ENCODE results near the gene NFYA.

Gene NFYA

GRCh38 chr6:41122373-41122772, 49.6 kb downstream of the NFYA start:
- DNase-seq = no peak

DNA sequence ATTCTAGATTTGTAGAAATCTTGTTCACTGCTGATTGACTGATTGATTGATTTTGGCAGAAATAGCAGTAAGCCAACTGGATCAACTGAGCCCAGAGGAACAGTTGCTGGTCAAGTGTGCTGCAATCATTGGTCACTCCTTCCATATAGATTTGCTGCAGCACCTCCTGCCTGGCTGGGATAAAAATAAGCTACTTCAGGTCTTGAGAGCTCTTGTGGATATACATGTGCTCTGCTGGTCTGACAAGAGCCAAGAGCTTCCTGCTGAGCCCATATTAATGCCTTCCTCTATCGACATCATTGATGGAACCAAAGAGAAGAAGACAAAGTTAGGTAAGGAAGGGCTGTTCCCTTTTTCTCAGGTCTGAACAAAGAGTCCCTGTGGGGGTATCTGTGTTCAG, 50.1 kb downstream of the NFYA start:
- no peak for DNase-seq

DNA sequence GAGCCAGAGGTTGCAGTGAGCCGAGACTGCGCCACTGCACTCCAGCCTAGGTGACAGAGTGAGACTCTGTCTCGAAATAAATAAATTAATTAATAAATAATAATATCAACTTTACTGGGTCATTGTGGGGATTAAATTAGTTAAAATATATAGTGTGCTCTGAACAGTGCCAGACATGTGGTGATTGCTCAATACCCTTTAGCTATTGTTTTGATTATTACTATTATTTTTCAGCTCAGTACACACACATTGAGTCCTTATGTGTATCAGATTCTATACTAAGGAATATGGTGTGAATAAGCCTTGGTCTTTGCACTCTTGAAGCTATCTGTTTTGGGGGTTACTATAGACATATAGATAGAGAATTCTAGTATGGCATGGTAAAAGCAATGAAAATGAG, 52.5 kb downstream of the NFYA start:
- no peak for DNase-seq

DNA sequence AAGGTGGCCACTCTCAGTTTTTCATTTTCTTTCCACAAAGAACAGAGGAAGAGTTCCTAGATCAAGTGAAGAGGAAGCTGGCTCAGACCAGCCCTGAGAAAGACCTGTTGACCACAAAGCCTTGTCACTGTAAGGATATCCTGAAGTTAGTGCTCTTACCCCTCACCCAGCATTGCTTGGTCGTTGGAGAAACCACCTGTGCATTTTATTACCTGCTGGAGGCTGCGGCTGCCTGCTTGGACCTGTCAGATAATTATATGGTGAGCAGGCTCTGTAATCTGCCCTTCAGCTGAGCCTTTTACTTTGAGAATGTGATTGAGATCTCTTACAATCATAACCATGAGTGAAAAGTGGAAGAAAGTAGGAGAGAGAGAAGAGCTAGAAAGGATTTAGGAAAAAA, 59.5 kb downstream of the NFYA start:
- no peak for DNase-seq

DNA sequence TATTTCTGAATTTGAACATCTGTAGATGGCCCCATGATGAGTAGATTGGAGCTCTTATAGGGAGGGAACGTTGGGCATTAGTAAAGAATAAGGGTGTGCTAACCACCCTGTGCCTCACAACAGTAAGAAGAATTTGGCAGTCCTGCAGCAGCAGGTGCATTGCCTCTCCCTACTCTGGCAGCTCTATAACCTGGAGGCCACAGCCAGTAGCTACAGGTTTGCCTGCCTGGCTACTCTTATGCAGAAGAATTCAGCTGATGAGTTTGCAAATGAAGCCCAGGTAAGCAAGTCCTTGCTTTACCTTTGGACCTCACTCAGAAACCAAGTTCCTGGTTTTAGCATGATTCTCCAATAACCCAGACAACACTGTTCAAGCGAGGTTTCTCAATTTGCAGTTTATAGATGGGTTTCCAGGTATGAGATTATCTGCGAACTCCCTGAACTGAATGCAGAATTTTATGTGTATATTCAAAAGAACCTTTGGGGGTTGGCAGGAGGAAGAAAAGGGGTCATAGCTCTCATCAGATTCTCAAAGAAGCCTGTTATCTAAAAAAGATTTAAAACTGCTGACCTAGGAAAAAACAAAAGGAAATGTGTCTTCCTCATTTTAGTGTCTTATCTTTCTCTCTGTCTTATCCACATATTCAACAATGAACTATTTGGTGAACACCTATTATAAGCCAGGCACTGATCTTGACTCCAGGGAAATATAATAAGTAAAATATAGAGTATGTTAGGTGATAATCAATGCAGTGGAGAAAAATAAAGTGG, 62.5 kb downstream of the NFYA start:
- DNase-seq = no peak

DNA sequence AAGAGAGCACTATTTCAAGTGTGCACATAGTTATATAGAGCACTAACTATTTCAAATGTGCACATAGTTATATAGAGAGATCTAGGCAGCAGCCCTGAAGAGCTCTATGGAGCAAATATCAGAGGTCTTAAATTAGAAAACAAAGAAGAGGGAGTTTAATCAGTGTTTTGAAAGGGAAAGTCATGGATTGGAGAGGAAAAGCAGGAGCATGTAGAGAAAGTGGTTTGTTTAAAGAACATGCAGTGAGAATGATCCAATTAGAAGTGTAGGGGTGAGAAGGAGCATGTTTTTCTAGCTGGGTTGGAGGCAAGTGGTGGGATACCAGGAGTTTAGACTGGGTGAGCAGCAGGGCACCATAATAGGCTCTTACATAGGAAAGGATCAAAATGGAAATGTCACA, 64.1 kb downstream of the NFYA start:
- no peak for DNase-seq

GRCh38 chr6:41147917-41148316, 75.1 kb downstream of the NFYA start:
- DNase-seq = no peak
